ENCODE data around the gene SLC5A6.

SLC5A6 gene

GRCh38 chr2:27150639-27151230 is 61.3 kb downstream of the SLC5A6 start:
- no peak overlapping the region for H3K4me3 ChIP-seq (ENCODE audit: low read depth, low read length)
- TF ChIP-seq, protein P1, sequence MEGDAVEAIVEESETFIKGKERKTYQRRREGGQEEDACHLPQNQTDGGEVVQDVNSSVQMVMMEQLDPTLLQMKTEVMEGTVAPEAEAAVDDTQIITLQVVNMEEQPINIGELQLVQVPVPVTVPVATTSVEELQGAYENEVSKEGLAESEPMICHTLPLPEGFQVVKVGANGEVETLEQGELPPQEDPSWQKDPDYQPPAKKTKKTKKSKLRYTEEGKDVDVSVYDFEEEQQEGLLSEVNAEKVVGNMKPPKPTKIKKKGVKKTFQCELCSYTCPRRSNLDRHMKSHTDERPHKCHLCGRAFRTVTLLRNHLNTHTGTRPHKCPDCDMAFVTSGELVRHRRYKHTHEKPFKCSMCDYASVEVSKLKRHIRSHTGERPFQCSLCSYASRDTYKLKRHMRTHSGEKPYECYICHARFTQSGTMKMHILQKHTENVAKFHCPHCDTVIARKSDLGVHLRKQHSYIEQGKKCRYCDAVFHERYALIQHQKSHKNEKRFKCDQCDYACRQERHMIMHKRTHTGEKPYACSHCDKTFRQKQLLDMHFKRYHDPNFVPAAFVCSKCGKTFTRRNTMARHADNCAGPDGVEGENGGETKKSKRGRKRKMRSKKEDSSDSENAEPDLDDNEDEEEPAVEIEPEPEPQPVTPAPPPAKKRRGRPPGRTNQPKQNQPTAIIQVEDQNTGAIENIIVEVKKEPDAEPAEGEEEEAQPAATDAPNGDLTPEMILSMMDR (IDR thresholded peaks at IDR 0.05; ENCODE audit: borderline replicate concordance, insufficient read depth, low read depth, low read length) = no peak

Data from GM12875 (cell line).